Kidney epithelial cell (primary cell): Measurements from ENCODE around the gene MBNL2. TPM values are rescaled to one million over a fixed set of nuclear protein-coding genes. Genes with fewer than 3 reads are reported as not detected.

Experiments
- DNase-seq: peaks from one replicate; pipeline ENCODE4 v3.0.0-alpha.2; 2010; ENCODE audit warnings: low read depth
- H3K27me3 ChIP-seq: 2 replicates; pipeline ENCODE4 v1.6.0; 2011; ENCODE audit warnings: low read length; ENCODE audit not compliant: control insufficient read depth, insufficient read depth
- H3K36me3 ChIP-seq: 2 replicates; pipeline ENCODE4 v1.5.1; 2011; ENCODE audit warnings: low read length; ENCODE audit not compliant: control insufficient read depth, insufficient read depth
- H3K4me3 ChIP-seq: 2 replicates; pipeline ENCODE4 v1.5.1; 2011; ENCODE audit warnings: low read depth, mild to moderate bottlenecking, control low read depth, low read length
- CTCF ChIP-seq: IDR thresholded peaks from 2 replicates; pipeline ENCODE4 v1.5.1; 2011; ENCODE audit warnings: mild to moderate bottlenecking, moderate library complexity, low read length, control low read depth, inconsistent platforms; ENCODE audit not compliant: insufficient read depth, poor library complexity, severe bottlenecking
- total RNA-seq: library from RNA; depleted of rRNA; stranded (reverse); fragments of >200 nt; gene quantifications from 2 replicates; pipeline ENCODE4 v1.2.3, GENCODE V29; 2015

The MBNL2 gene
- total RNA-seq, 1 donor from 2014 or later = 42.4 TPM

GRCh38 chr13:97231829-97232196, 9.7 kb downstream of the MBNL2 start:
- no peaks in the 10 kb centered on the region for H3K27me3 ChIP-seq
- no peak for TF ChIP-seq CTCF
- no peak overlapping the region for H3K4me3 ChIP-seq
- H3K36me3 ChIP-seq = no peaks in the 10 kb centered on the region
- DNase-seq = no peak

GRCh38 chr13:97233499-97233898, 11.4 kb downstream of the MBNL2 start:
- TF ChIP-seq CTCF = no peak
- no peak for DNase-seq

GRCh38 chr13:97234236-97234635, 12.1 kb downstream of the MBNL2 start:
- DNase-seq = no peak
- Histone ChIP-seq H3K27me3 (no peaks in the 10 kb centered on the region), H3K4me3 (no peak overlapping the region), H3K36me3 (no peaks in the 10 kb centered on the region)
- TF ChIP-seq CTCF = no peak

More at GRCh38 chr13:97233499-97233898, 11.4 kb downstream of the MBNL2 start:
- no peak overlapping the region for H3K4me3 ChIP-seq
- no peaks in the 10 kb centered on the region for H3K27me3 ChIP-seq
- no peaks in the 10 kb centered on the region for H3K36me3 ChIP-seq

GRCh38 chr13:97234742-97235141, 12.6 kb downstream of the MBNL2 start:
- H3K36me3 ChIP-seq = no peaks in the 10 kb centered on the region
- DNase-seq = no peak
- no peaks in the 10 kb centered on the region for H3K27me3 ChIP-seq
- no peak for TF ChIP-seq CTCF
- H3K4me3 ChIP-seq = no peak overlapping the region

GRCh38 chr13:97235549-97236231, 13.6 kb downstream of the MBNL2 start:
- no peak for DNase-seq
- no peaks in the 10 kb centered on the region for H3K36me3 ChIP-seq
- H3K27me3 ChIP-seq = no peaks in the 10 kb centered on the region
- no peak overlapping the region for H3K4me3 ChIP-seq
- TF ChIP-seq CTCF = no peak

GRCh38 chr13:97237388-97237787, 15.3 kb downstream of the MBNL2 start:
- no peak overlapping the region for H3K4me3 ChIP-seq
- no peak for TF ChIP-seq CTCF
- H3K36me3 ChIP-seq = no peaks in the 10 kb centered on the region
- DNase-seq = no peak
- no peaks in the 10 kb centered on the region for H3K27me3 ChIP-seq
